Stimulated activated CD8-positive, alpha-beta memory T cell treated with anti-CD3 and anti-CD28 coated beads, Interleukin-4, amount 100 ng/mL, for 1 hour (primary cell): ENCODE data around the gene RUSC2.
"Not testable (repeated sequence)": the region's sequence is repeated elsewhere in the genome, so short reads cannot be mapped to it uniquely, and the experiment has no call there.

Experiments used
- DNase-seq, 2 donors: peaks; one replicate each; pipeline ENCODE4 v3.0.0-alpha.2; 2020; ENCODE audit warnings: low read depth in 2 of 2, low spot score in 1 of 2

The RUSC2 gene

GRCh38 chr9:35493119-35493518 lies 3.2 kb downstream of the RUSC2 start:
- not testable (repeated sequence) for DNase-seq

GRCh38 chr9:35495984-35496383 lies 6.1 kb downstream of the RUSC2 start:
- no peak for DNase-seq

- DNase-seq: not testable (repeated sequence)
Measured at GRCh38 chr9:35498245-35498644, 8.3 kb downstream of the RUSC2 start.

- no peak for DNase-seq
Measured at GRCh38 chr9:35499029-35499700, 9.3 kb downstream of the RUSC2 start.

GRCh38 chr9:35499701-35500030 lies 9.8 kb downstream of the RUSC2 start:
- no peak for DNase-seq

- no peak for DNase-seq
Measured at GRCh38 chr9:35500130-35500748, 10.3 kb downstream of the RUSC2 start.

- no peak for DNase-seq
Measured at GRCh38 chr9:35501946-35502345, 12.0 kb downstream of the RUSC2 start.

GRCh38 chr9:35506359-35506758 lies 16.4 kb downstream of the RUSC2 start:
- DNase-seq: no peak

GRCh38 chr9:35508069-35508468 lies 18.2 kb downstream of the RUSC2 start:
- no peak for DNase-seq

GRCh38 chr9:35510383-35510753 lies 20.5 kb downstream of the RUSC2 start:
- no peak for DNase-seq

- DNase-seq: no peak
Measured at GRCh38 chr9:35510754-35511428, 21.0 kb downstream of the RUSC2 start.

- no peak for DNase-seq
Measured at GRCh38 chr9:35511453-35511852, 21.5 kb downstream of the RUSC2 start.

- no peak for DNase-seq
Measured at GRCh38 chr9:35515766-35516165, 25.9 kb downstream of the RUSC2 start.

- DNase-seq: no peak
Measured at GRCh38 chr9:35516479-35516878, 26.6 kb downstream of the RUSC2 start.

GRCh38 chr9:35517131-35517530 lies 27.2 kb downstream of the RUSC2 start:
- DNase-seq: no peak

- no peak for DNase-seq
Measured at GRCh38 chr9:35517552-35518224, 27.8 kb downstream of the RUSC2 start.

GRCh38 chr9:35518225-35518821 lies 28.4 kb downstream of the RUSC2 start:
- DNase-seq: no peak

- DNase-seq: no peak
Measured at GRCh38 chr9:35518981-35519679, 29.2 kb downstream of the RUSC2 start.

GRCh38 chr9:35519692-35520363 lies 29.9 kb downstream of the RUSC2 start:
- DNase-seq: no peak

- DNase-seq: no peak
Measured at GRCh38 chr9:35520364-35520710, 30.4 kb downstream of the RUSC2 start.

GRCh38 chr9:35521708-35522107 lies 31.8 kb downstream of the RUSC2 start:
- no peak for DNase-seq
